Midbrain (tissue), 1 donor: Measurements from ENCODE around the gene CFD.
"Not testable (repeated sequence)": the region's sequence is repeated elsewhere in the genome, so short reads cannot be mapped to it uniquely, and the experiment has no call there.

Experiments
- DNase-seq: peaks from one replicate; lab custom pipeline; 2025; lab: John Stamatoyannopoulos, UW

The CFD gene

GRCh38 chr19:871446-872265 lies 12.2 kb downstream of the CFD start:
- no peak for DNase-seq

- DNase-seq, result no peak
Measured at GRCh38 chr19:872266-872951, 12.9 kb downstream of the CFD start.

GRCh38 chr19:873084-873483 lies 13.6 kb downstream of the CFD start:
- no peak for DNase-seq

- no peak for DNase-seq
Measured at GRCh38 chr19:873561-874041, 14.1 kb downstream of the CFD start.

- no peak for DNase-seq
Measured at GRCh38 chr19:875265-875879, 15.9 kb downstream of the CFD start.

- no peak for DNase-seq
Measured at GRCh38 chr19:876089-876488, 16.6 kb downstream of the CFD start.

- DNase-seq, result no peak
Measured at GRCh38 chr19:876780-877314, 17.4 kb downstream of the CFD start.

- not testable (repeated sequence) for DNase-seq
Measured at GRCh38 chr19:877992-878660, 18.7 kb downstream of the CFD start.

GRCh38 chr19:878751-879561 lies 19.5 kb downstream of the CFD start:
- not testable (repeated sequence) for DNase-seq

- no peak for DNase-seq
Measured at GRCh38 chr19:879711-880438, 20.4 kb downstream of the CFD start.

- no peak for DNase-seq
Measured at GRCh38 chr19:881385-882071, 22.1 kb downstream of the CFD start.

- no peak for DNase-seq
Measured at GRCh38 chr19:882871-883497, 23.5 kb downstream of the CFD start.

- DNase-seq, result no peak
Measured at GRCh38 chr19:883661-884211, 24.3 kb downstream of the CFD start.

- no peak for DNase-seq
Measured at GRCh38 chr19:884420-885211, 25.2 kb downstream of the CFD start.

GRCh38 chr19:885536-886224 lies 26.2 kb downstream of the CFD start:
- DNase-seq, result no peak

- no peak for DNase-seq
Measured at GRCh38 chr19:887072-887471, 27.6 kb downstream of the CFD start.

- DNase-seq, result no peak
Measured at GRCh38 chr19:887599-887998, 28.1 kb downstream of the CFD start.
